Limb (tissue), 2 donors: ENCODE results near the gene EXOC6B.
"Not testable (repeated sequence)": the region's sequence is repeated elsewhere in the genome, so short reads cannot be mapped to it uniquely, and the experiment has no call there.

Experiments used
- DNase-seq, 2 donors: peaks; one replicate each; pipeline ENCODE4 v3.0.0-alpha.2; 2016; ENCODE audit errors: extremely low spot score in 2 of 2

The EXOC6B gene

DNA sequence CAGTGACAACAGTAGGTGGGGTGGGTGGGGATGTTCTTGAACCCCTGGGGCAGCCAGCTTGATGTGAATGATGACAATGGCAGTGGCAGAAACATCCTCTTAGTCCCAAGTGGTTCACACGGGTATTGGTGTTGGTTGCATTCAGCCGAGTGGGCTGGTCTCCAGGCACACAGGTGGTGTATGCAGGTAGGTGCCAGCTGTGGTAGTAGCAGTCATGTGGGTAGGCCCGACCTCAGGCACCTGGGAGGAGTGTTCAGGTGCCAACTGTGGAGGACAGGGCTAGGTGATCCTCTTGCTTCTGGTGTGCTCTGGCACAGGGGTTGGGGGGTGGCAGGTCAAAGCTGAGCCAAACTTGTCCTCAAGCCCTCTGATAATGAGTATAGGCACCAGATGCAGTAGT is 350.6 kb downstream of the EXOC6B start:
- no peak for DNase-seq

DNA sequence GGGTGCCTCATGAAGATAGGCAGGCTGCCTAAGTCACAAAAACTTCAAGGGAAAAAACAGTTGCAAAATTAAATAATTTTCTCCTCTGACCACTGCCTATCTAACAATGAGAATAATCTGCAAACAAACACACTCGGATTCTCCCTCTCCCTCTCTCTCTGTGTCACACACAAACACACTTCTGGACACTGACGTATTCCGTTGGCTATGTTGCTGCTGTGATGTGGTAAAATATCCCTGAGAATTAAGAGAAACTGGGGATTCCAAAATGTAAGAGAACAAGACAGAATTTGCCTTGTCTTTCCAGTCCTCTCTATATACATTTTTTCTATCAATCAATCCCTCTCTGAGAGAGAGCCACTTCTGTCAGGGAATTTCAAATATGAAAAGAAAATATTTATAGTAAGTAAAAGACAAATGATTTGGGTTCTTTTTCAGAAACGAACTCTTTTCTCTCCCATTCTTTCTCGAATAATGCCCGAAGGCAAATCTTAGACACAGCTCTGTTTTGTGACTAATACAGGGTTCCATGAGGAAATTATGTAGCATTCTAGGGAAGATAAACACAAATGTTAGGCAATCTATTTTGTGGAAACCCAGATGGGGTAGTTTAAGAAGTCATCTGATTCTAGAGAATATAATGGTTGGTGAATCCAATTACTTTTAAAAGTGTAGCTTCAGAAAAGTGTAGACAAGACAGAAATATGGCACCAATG is 367.9 kb downstream of the EXOC6B start:
- no peak for DNase-seq

DNA sequence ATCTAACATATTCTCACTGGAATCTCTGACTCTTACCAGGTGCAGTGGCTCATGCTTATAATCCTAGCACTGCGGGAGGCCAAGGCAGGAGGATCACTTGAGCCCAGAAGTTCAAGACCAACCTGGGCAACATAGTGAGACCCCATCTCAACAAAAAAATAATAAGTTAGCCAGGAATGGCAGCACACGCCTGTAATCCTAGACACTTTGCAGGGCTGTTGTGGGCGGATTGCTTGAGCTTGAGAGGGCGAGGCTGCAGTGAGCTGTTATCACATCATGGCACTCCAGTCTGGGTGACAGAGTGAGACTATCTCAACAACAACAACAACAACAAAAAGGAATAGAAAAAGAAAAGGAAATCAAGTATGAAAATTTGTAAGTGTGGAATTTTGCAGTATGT is 371.6 kb downstream of the EXOC6B start:
- DNase-seq = no peak

DNA sequence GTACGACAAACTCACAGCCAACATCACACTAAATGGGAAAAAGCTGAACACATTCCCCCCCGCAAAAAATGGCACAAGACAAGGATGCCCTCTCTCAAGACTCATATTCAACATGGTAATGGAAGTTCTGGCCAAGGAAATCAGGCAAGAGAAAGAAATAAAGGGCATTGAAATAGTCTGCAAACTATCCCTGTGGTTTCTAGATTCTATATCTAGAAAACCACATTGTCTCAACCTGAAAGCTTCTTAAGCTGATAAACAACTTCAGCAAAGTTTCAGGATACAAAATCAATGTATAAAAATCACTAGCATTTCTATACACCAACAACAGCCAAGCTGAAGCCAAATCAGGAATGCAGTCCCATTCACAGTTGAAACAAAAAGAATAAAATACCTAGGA is 383.6 kb downstream of the EXOC6B start:
- no peak for DNase-seq

DNA sequence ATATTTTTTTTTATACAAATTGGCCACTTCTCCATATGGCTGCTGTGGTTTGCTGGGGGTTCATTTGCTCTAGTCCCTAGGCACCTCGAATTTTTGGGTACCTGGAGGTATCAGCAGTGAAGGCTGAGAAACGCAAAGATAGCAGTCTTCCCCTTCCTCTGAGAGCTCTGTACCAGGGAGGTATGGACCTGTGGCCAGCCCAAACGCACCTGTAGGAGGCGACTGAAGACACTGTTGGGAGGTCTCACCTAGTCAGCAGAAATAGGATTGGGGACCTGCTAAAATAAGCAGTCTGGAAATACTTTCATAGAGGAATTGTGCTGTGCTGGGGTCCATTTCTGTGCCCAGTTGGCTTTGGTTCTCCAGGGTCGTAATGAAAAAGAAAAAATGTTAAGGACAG is 385.9 kb downstream of the EXOC6B start:
- DNase-seq = no peak

DNA sequence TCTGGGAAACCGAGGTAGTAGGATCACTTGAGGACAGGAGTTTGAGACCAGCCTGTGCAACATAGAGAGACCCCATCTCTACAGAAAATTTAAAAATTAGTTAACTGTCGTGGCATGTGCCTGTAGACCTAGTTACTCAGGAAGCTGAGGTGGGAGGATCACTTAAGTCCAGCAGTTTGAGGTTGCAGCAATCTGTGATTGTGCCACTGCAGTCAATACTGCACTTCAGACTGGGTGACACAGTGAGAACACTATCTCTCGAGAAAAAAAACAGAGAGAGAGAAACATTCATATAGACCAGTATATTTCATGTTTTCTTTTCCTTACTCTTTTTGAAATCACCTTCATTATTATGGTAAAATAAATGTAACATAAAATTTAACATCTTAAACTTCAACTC is 387.5 kb downstream of the EXOC6B start:
- no peak for DNase-seq

DNA sequence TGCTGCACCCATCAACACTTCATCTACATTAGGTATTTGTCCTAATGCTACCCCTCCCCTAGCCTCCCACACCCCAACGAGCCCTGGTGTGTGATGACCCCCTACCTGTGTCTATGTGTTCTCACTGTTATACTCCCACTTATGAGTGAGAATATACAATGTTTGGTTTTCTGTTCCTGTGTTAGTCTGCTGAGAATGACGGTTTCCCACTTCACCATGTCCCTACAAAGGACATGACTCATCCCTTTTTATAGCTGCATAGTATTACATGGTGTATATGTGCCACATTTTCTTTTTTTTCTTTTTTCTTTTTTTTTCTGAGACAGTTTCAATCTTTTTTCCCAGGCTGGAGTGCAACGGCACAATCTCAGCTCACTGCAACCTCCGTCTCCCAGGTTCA is 394.1 kb downstream of the EXOC6B start:
- no peak for DNase-seq

DNA sequence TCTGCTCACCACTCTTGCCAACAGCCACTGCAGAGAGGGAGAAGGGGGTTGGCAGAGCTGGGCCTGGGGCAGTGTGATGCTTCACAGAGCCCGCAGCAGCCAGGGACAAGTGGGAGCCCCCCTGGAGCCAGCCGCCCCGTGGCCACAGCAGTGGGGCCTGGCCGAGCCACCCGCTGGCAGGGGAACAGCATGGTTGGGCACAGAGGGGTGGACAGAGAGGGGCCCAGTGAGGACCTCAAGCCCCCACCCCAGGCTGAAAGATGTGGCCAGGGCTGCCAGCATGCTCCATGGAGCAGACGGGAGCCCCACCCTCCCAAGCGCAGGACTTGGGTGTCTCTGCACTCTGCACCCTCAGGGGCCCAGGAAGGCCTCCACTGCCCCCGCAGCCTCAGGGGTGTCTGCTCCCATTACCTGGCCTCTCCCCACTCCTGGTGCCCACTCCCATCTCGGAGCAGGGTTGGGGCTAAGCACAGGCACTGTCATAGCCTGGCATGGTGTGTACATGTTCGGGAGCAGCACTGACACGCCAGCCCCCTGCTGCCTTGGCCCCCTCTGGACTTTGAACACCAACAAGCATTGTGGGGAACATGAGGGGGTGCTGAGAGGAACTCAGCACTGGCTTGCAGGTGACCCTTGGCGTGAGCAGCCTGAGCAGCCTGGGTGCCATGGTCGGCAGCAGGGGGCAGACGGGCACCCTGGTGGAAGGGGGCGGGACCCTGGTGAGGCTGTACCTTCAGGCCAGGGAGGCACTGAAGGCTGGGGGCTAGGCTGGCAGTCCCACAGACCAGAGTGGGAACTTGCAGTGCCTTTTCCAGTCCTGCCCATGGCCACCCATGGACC is 398.6 kb downstream of the EXOC6B start:
- no peak for DNase-seq

DNA sequence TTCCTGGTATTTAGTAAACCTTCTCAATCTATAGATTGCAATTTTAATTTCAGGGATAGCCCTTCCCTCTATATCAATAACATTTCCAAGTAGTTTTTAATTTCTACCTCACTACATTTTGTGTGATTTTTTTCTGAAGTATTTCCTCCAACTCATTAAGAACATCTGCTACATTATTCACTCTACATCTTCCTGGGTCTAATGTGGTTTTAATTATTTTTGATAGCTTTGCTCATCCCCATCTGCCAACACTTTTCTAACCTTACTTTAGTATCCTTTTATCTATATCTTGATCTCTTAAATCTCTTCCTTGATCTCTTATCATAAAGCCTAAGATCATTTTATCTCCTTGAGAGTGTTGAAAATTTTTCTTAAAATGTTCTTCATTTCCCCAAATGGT is 399.8 kb downstream of the EXOC6B start:
- DNase-seq = no peak

DNA sequence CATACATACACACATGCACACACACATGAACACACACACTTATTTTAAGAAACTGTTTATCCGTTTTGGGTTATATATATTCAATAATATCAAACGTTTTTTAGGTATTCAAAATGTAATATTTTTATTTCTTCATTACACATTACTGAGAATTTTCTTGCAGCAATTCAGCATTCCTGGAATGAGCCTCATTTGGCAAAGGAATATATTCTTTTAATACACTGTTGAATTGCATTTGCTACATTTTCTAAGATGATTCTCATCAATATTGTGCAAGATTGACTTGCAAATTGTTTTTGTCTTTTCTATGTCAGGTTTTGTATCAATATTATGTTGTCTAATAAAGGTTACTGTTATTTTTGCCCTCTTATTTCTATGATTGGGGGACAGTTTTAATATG is 402.1 kb downstream of the EXOC6B start:
- DNase-seq = no peak

DNA sequence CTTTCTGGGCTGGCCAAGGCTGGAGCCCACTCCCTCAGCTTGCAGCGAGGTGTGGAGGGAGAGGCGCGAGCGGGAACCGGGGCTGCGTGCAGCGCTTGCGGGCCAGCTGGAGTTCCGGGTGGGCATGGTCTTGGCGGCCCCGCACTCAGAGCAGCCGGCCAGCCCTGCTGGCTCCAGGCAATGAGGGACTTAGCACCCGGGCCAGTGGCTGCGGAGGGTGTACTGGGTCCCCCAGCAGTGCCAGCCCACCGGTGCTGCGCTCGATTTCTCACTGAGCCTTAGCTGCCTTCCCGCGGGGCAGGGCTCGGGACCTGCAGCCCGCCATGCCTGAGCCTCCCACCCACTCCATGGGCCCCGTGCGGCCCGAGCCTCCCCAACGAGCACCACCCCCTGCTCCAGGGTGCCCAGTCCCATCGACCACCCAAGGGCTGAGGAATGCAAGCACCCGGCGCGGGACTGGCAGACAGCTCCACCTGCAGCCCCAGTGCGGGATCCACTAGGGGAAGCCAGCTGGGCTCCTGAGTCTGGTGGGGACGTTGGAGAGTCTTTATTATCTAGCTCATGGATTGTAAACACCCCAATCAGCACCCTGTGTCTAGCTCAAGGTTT is 404.0 kb downstream of the EXOC6B start:
- not testable (repeated sequence) for DNase-seq

DNA sequence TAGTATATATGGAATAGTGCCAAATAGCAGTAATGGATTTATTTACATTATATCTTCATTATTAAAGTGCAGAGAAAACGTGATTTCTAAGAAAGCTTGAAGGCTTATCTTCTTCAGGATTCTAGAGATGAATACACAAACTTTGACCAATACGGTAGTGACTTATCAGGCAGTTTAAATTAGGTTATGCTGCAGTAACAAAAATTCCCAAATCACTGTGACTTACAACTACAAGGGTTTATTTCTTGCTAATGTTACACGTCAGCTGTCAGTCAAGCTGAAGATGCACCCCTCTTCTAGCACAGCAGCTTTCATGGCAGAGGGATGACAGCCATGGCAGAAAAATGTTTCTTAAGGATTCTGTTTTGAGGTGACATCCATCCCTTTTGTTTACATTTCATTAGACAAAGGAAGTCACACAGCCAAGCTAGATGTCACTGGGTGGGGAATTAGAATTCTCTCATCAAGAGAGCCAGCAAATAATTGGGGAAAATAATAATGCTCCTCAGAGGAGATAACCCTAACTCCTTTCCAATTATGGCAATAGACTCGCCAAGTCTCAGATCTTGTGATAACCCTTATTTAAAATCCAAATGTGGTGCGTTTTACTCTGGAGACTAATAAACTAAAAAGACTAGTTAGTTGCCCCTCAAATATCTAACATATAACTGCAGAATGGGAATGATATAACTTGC is 409.9 kb downstream of the EXOC6B start:
- no peak for DNase-seq

DNA sequence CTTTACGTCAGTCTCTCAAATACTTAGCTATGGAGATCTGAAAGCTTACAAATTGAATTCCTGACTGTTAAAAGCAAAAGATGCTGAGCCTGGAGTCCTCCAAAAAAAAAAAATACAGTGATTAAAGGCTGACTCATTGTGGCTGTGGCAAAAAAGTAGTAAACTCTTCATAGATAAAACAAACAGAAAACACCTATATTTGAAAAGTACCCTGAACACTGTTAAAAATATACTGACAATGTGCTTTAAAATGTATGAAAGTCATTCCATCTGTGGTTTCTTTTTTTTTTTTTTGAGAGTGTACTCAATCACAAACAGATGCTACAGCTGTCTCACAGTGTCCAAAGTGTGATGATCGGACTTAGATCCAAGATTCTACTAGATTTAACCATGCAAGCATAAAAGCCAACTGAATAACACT is 410.6 kb downstream of the EXOC6B start:
- DNase-seq = peak in 1 of 2 donors; percentile 26

DNA sequence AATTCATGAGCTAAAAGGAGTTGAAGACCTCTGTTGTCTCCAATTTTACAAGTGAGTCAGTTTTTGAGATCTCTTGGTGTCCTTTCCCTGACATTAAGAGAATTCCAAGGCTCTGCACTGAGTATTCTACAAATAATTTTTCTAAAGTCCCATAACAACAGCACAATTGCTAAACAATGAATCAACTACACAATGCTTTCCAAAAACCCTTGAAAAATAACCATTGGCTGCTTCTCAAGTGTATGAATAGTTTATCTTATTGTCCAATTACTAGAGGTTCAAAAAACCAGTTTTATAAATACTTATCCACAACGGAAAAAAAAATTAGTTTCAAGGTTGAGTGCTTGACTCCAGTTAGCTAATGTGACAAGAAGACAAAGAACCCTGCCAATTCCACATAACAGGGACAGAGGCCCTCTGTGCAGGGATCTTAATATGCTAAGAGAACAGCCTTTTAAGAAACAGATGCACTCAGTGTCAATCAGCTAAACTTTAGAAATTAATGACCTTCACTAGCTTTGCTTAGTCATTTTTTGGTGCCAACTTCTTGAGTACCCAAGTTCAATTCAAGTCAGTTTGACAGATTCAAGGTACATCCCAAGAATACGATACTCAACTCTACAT is 411.6 kb downstream of the EXOC6B start:
- peak in 1 of 2 donors; percentile 53 for DNase-seq

DNA sequence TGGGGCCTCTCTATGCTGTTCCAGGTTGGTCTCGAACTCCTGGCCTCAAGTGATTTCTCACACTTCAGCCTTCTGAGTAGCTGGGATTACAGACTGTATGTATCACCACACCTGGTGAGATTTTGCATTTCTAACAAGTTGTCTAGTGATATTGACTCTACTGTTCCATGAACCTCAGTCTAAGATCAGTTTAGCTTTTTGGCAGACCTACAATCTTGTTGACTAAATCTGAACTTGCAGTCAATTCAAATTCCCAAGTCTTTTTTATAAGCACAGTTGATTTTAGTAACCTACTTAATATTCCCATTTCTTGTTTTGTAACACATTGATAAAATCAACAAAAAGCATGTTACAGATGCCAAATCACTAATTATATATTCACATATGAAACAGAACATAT is 412.1 kb downstream of the EXOC6B start:
- DNase-seq = peak in 1 of 2 donors; percentile 25

DNA sequence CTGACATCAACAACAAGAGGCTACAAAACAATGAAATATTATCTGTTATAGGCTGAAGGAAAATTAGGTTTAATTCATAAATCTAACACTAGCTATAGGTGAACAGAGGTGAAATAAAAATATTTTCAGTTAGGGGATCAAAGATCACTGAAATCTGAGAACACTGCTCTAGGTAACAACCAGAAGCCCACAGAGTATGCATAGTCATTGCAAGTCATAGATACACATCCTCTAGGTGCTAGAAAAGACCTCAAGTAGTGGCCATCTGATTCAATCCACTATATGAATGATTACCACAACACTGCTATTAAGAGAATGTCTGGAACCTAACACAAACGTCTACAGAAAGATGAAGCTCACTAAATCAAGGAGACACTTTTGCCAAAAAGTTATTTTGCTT is 413.6 kb downstream of the EXOC6B start:
- DNase-seq = no peak

DNA sequence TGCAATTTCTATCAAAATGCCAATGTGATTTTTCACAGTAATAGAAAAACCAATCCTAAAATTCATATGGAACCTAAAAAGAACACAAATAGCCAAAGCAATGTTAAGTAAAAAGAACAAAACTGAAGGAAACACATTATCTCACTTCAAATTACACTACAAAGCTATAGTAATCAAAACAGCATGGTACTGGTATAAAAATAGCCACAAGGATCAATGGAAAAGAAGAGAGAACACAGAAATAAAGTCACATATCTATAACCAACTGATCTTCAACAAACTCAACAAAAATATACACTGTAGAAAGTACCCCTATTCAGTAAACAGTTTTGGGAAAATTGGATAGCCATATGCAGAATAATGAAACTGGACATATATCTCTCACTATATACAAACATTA is 426.0 kb downstream of the EXOC6B start:
- no peak for DNase-seq

DNA sequence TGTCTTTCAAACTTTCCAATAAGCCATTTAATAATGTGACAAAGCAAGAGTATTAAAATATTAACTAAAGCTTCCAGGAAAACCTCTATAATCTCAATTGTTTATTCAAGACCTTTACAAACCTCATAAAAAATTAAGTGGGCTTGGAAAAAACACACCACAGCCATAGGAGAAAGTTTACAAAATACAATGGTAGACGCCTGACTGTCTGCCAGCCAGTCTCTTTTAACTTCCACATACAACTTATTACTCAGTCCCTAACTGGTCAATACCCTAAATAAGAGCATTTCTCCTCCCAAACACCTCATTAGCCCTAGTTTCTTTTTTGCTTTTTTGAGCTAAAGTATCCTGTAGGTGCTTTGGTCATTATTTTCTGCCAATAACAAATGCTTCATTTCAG is 430.7 kb downstream of the EXOC6B start:
- no peak for DNase-seq

DNA sequence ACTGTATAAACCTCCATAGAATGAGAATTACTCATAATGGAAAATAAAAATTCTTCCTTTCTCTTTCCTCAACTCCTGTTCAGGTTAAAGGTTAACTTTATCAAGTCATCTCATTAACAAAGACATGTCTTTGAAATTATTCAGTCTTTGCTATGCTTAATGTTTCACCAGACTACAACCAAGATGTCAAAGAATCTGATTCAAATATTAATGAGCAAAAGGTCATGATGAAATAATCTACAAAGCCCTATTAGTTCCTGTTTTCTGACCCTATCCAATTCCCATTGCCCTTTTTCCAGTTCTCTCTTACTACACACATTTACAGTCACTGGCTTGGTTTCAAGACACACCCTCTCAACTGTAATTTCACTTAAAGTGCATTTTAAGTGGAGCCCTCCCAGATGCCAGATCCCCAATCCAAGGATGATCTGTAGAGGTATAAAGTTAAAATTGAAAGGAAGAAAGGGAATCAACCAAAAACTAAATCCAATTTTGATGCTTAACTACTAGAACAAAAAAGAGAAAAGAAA is 431.2 kb downstream of the EXOC6B start:
- DNase-seq = no peak

DNA sequence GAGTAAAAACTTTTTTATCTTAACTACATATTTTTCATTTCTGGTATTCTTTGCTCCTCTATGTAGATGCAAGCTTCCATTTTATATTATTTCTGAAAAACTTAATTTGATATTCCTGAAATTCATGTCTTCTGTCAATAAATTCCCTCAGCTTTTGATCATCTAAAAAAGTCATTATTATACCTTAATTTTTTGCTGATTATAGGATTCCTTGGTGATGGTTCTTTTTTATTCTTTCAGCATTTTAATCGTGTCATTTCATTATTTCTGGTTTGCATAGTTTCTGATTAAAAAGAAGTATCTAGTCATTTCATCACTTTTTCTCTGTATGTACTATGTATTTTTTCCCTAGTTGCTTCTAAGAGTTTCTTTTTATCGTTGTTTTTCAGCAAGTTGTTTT is 436.4 kb downstream of the EXOC6B start:
- no peak for DNase-seq

DNA sequence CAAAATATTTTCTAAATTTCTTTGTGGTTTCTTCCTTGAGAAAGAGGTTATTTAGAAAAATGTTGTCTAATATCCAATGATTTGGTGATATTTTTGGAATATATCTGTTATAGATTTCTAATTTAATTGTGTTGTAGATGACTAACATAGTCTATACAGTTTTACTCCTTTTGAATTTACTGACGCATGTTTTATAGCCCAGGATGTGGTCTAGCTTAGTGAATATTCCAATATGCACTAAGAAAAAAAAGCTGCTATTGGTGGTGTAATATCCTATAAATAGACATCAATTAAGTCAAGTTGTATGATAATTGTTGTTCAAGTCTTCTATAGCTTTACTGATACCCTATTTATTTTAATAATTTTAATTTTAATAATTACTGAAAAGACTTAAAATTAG is 437.6 kb downstream of the EXOC6B start:
- no peak for DNase-seq
